Activated CD4-positive, alpha-beta T cell treated with anti-CD3 and anti-CD28 coated beads, Interleukin-2, amount 50 U/mL, for 4 hours (primary cell): ENCODE results near the gene KCNIP3.
A peak's percentile ranks its signal among the peaks of the same experiment; 100 is the strongest.

Source experiments
- DNase-seq, 2 experiments: peaks; one replicate each; pipeline ENCODE4 v3.0.0-alpha.2; 2020

The KCNIP3 gene

GRCh38 chr2:95330794-95331338, 33.7 kb downstream of the KCNIP3 start:
- DNase-seq = no peak

GRCh38 chr2:95331606-95332005, 34.5 kb downstream of the KCNIP3 start:
- no peak for DNase-seq

- DNase-seq = no peak
Observed at GRCh38 chr2:95332036-95332435, 34.9 kb downstream of the KCNIP3 start.

- DNase-seq = no peak
Observed at GRCh38 chr2:95333056-95333455, 35.9 kb downstream of the KCNIP3 start.

GRCh38 chr2:95333888-95334338, 36.8 kb downstream of the KCNIP3 start:
- DNase-seq = no peak

- no peak for DNase-seq
Observed at GRCh38 chr2:95334916-95335641, 37.9 kb downstream of the KCNIP3 start.

GRCh38 chr2:95336406-95336805, 39.3 kb downstream of the KCNIP3 start:
- DNase-seq = no peak

- DNase-seq = no peak
Observed at GRCh38 chr2:95337829-95338228, 40.7 kb downstream of the KCNIP3 start.

GRCh38 chr2:95342556-95343320, 45.6 kb downstream of the KCNIP3 start:
- DNase-seq = no peak

- no peak for DNase-seq
Observed at GRCh38 chr2:95343429-95344214, 46.5 kb downstream of the KCNIP3 start.

- no peak for DNase-seq
Observed at GRCh38 chr2:95344215-95344583, 47.1 kb downstream of the KCNIP3 start.

GRCh38 chr2:95344656-95345055, 47.5 kb downstream of the KCNIP3 start:
- DNase-seq = no peak

- no peak for DNase-seq
Observed at GRCh38 chr2:95345081-95345562, 48.0 kb downstream of the KCNIP3 start.

GRCh38 chr2:95345563-95346230, 48.5 kb downstream of the KCNIP3 start:
- peak; percentile 31 to 35 for DNase-seq

- no peak for DNase-seq
Observed at GRCh38 chr2:95346231-95346737, 49.1 kb downstream of the KCNIP3 start.

- DNase-seq = no peak
Observed at GRCh38 chr2:95346738-95347671, 49.9 kb downstream of the KCNIP3 start.

- DNase-seq = no peak
Observed at GRCh38 chr2:95347681-95348608, 50.8 kb downstream of the KCNIP3 start.

GRCh38 chr2:95348609-95349567, 51.7 kb downstream of the KCNIP3 start:
- DNase-seq = no peak
